GM18499 (cell line): ENCODE measurements around the gene NDUFB11.
A peak's percentile ranks its signal among the peaks of the same experiment; 100 is the strongest.

Experiments used
- ATAC-seq: cut with Tn5 transposase; IDR thresholded peaks from one replicate; pipeline ENCODE4 v1.9.1; 2021; ENCODE audit warnings: moderate number of reproducible peaks; ENCODE audit not compliant: insufficient read depth, unreplicated experiment

The NDUFB11 gene

DNA sequence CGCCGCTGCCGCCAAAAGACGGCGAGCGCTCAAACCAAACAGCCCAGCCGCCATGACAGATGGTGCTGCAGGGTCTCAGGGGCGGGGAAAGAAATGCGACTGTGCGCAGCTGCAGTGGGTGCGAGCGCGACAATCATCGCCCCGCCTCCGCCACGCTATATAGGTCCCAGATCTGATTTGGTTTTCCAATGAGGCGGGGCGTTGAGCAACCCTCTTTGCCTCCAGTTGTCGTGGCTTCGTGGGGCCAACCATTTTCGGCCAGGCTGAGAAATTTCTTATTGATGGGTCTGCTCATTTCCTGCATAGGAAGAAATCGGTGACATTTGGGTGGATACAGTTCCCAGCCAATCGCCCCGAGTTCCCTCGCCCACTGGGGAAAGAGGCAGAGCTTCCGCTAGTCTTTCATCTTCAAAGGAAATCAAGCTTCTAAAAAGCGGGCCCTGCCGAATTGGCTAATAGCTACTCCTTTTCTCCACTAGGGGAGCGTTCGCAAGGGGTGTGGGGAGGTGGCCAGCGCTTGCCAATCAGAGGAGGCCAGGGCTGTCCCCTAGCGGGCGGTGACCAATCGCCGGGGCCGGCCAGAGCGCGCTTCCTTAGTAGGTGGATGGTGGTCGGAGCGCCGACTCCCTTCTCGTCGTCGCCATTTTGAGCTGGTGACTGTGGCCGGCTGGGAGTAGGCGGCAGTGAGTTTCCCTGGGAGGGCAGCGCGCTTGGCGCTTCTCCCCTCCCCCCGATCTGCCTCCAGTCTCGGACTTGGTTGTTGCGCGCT, at the start of gene NDUFB11, which contains the start of gene RBM10:
Gene NDUFB11 (minus strand): TSS at position 77 of the 769 bp plus-strand sequence. CDS start 23 bp downstream, at position 54.
Gene RBM10 (plus strand): TSS at position 596 of the 769 bp plus-strand sequence. CDS start 2,261 bp downstream, outside the sequence.
- peak; percentile 74 for ATAC-seq

- peak; percentile 57 for ATAC-seq
Measured at GRCh38 chrX:47193475-47194193, 49.1 kb upstream of the NDUFB11 start, which contains the start of gene UBA1. Gene UBA1, plus strand, starts transcription at chrX:47193829. Its CDS starts 4,974 bp downstream, at chrX:47198803.

- ATAC-seq = no peak
Measured at GRCh38 chrX:47191806-47192401, 47.4 kb upstream of the NDUFB11 start.

DNA sequence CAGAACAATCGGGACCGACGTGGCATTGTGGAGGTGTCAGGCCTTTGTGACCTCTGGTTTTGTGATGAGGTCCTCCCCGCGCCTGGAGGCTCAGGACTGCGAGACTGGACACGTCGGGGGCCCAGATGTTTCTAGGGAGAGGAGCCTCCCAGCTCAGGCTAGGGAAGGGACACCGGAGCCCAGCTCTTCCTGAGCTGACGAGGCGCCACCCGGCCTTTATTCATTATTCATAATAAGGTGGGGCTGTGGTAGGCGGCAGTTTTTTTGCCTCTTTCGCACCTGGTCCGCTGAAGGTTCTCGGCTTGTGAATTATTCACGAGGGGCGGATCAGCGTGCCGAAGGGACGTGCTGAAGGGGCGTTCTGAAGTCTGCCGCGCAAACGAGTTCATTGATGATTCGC, 46.8 kb upstream of the NDUFB11 start:
- no peak for ATAC-seq

- no peak for ATAC-seq
Measured at GRCh38 chrX:47190445-47191269, 46.2 kb upstream of the NDUFB11 start.

- ATAC-seq = no peak
Measured at GRCh38 chrX:47189906-47190305, 45.4 kb upstream of the NDUFB11 start.

DNA sequence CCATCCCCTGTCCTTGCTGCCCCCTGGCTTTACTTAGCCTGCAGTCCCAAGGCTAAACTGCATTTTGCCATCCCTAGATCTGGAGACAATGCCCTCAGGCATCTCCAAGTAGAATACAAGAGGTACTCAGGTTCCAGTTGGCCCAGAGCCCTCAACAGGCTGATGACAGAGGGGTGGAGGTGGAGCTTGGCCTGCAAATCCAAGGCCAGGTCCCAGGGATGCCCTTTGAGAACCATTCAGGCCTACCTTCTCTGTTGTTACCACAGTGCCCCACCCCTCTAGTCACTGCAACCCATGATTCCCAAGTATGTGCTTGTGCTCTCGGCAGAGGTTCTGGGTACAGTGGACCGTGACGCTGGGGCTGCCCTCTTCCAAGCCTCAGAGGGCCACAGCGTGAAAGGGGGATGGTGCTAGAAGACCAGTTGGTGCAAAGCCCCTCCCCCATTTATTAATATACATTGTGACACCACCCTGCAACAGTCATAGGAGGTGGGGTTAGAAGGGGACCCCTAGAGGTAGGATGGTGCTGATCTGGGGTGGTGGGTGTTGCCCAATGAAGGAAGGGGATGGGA, 42.7 kb upstream of the NDUFB11 start:
- ATAC-seq = no peak

- no peak for ATAC-seq
Measured at GRCh38 chrX:47186096-47186740, 41.7 kb upstream of the NDUFB11 start.

GRCh38 chrX:47185241-47185640, 40.7 kb upstream of the NDUFB11 start:
- ATAC-seq = no peak

DNA sequence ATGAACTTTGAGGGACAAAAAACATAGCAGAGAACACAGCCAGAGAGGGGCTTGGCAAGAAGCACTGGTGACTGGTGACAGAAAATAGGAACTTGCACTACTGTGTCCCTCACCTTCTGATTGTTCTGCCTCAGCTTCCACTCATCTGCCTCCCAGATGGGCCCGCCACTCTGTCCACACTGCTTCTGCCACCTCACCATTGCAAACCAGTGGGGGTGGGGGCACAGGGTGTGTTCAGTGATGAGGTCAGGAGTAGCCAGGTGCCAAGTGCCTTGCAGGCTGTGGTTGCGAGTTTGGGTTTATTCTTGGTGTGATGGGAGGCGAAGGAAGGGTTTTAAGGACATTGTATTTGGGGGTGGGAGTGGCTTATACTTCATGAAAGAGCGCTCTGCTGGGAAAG, 40.0 kb upstream of the NDUFB11 start:
- ATAC-seq = no peak

DNA sequence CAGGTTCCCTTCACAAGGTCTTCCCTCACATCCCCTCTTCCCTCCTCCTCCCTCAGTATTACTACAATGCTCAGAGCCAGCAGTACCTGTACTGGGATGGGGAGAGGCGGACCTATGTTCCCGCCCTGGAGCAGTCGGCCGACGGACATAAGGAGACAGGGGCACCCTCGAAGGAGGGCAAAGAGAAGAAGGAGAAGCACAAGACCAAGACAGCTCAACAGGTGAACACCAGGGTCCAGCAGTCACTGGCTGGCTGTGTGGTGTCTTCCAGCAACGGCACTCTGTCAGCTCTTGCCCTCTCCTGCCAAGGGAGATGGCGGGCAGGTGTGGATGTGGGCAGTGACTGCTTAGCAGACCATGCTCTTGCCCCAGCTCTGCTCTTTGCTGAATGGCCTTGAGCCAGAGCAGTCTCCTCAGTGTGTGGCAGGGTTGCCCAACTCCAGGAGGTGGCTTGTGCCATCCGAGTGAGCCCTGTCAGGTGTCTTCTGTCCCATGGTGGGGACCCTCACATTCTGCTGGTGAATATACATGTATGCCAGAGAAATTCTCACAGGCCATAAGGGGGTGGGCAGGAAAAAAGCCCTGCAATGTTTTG, 37.7 kb upstream of the NDUFB11 start:
- ATAC-seq = no peak

DNA sequence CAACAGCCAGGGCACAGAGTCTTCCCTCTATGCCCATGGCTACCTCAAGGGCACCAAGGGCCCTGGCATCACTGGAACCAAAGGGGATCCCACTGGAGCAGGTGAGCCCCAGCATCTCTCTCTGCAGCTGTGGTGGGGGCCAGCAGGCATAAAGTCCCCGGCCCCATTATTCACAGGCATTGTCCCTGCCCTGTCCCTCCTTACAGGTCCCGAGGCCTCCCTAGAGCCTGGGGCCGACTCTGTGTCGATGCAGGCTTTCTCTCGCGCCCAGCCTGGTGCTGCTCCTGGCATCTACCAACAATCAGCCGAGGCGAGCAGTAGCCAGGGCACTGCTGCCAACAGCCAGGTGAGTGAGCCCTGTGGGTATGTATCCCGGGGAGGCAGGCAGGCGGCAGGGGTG, 36.8 kb upstream of the NDUFB11 start:
- ATAC-seq = no peak

GRCh38 chrX:47180346-47180745, 35.8 kb upstream of the NDUFB11 start:
- ATAC-seq = no peak

DNA sequence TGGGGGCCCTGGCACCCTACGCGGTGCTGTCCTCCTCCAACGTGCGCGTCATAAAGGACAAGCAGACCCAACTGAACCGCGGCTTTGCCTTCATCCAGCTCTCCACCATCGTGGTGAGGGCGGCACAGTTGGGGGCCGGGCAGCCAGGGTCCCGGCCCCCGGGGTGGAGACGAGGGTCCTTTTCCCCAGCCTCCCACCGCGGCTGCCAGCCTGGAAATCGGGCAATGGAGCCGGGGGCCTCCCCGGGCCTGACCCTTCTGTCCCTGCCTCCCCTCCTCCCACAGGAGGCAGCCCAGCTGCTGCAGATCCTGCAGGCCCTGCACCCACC, 35.4 kb upstream of the NDUFB11 start:
- ATAC-seq = no peak

DNA sequence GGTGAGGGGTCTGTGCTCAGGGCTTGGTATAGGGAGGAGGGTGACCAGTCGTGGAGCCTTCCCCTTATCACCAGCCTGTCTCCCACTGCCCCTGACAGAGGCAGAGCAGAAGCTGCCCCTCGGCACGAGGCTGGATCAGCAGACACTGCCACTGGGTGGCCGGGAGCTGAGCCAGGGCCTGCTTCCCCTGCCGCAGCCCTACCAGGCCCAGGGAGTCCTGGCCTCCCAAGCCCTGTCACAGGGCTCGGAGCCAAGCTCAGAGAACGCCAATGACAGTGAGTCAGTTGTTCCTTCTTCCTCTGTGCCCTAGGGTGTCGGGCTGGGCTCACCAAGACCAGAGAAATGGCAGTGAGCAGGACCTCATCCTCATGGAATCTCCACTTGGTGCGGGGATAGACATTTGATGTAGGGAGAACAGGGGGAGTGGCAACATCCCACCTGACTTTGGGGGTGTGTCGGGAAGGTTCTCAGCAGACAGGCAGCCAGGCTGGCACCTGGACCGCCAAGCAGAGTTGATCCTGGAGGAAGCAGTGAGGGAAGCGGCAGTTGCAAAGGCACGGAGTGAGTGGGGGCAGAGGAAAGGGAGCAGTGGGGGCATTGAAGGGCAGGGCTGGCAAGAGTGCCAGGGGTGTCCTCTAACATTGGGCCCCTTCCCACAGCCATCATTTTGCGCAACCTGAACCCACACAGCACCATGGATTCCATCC, 34.9 kb upstream of the NDUFB11 start:
- ATAC-seq = no peak

- ATAC-seq = no peak
Measured at GRCh38 chrX:47178337-47178736, 33.8 kb upstream of the NDUFB11 start.

DNA sequence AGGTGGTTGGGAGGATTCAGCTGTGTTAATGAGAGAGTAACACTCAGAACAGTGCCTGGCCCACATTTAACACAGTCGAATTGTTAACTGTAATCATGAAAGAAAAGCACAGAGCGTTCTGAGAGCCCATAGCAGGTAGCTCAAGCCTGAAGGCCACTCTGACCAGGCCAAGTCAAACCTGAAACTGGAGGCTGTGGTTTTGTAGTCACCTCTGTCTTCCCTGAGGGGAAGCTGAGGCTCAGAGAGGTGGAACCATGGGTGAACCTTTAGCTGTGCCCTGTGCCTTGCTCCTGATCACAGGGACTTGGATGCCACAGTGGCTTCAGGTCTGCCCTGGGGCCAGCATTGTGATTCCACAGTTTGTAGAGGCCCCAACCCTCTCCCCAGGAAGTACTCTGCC, 32.6 kb upstream of the NDUFB11 start:
- ATAC-seq = no peak

- no peak for ATAC-seq
Measured at GRCh38 chrX:47176101-47176740, 31.7 kb upstream of the NDUFB11 start.
